ENCODE data around the gene CNOT4. TPM values are rescaled to one million over a fixed set of nuclear protein-coding genes. Genes with fewer than 3 reads are reported as not detected.

The CNOT4 gene
- polyA plus RNA-seq, 2 of the 4 experiments (the other 2 are of a cell fraction), result 10.0 to 16.4 TPM

- TF ChIP-seq RFX5 (IDR thresholded peaks at IDR 0.05) (no peak), MAFK (IDR thresholded peaks at IDR 0.05; ENCODE audit: partially characterized antibody) (no peak), POLR2AphosphoS2 (conservative IDR thresholded peaks at IDR 0.05; ENCODE audit: low read length) (no peak), RNF2 (IDR thresholded peaks at IDR 0.05; ENCODE audit: borderline replicate concordance, low read depth) (no peak), EHMT2 (IDR thresholded peaks at IDR 0.05; ENCODE audit: low read depth) (no peak), FOSB (CRISPR knock-in tag; IDR thresholded peaks at IDR 0.05) (no peak), USF2 (IDR thresholded peaks at IDR 0.05) (peak; percentile 20; the same call in 1 of the 2 replicates), HDAC2 (IDR thresholded peaks at IDR 0.05) (no peak), CBX2 (IDR thresholded peaks at IDR 0.05; ENCODE audit: borderline replicate concordance, low read depth) (no peak), REST (IDR thresholded peaks at IDR 0.05) (no peak), ZFP36 (IDR thresholded peaks at IDR 0.05; ENCODE audit: borderline replicate concordance, partially characterized antibody) (no peak), GATA3 (IDR thresholded peaks at IDR 0.05; ENCODE audit: borderline replicate concordance) (no peak), CBX8 (IDR thresholded peaks at IDR 0.05) (no peak), FOSL2 (IDR thresholded peaks at IDR 0.05) (no peak), FOSL2 (CRISPR knock-in tag; IDR thresholded peaks at IDR 0.05) (no peak; the same call in 1 of the 2 replicates), RCOR1 (IDR thresholded peaks at IDR 0.05; ENCODE audit: low read depth, low read length) (no peak), MAZ (IDR thresholded peaks at IDR 0.05; ENCODE audit: borderline replicate concordance, low read depth, low read length) (0 out of 2 replicates have a peak, but pooled peaks have one; percentile 24), TP53 (CRISPR knock-in tag; IDR thresholded peaks at IDR 0.05) (no peak), MYC (IDR thresholded peaks at IDR 0.05; ENCODE audit: borderline replicate concordance, low read length) (peak; percentile 96), JUNB (IDR thresholded peaks at IDR 0.05) (no peak), RARB (CRISPR knock-in tag; IDR thresholded peaks at IDR 0.05) (no peak), EP300 (IDR thresholded peaks at IDR 0.05) (no peak), HOXB13 (CRISPR knock-in tag; IDR thresholded peaks at IDR 0.05; ENCODE audit: low read depth) (peak; percentile 60; the same call in 1 of the 2 replicates), EHF (CRISPR knock-in tag; IDR thresholded peaks at IDR 0.05) (no peak; the same call in 1 of the 2 replicates), SMC3 (IDR thresholded peaks at IDR 0.05) (no peak), KDM1A (IDR thresholded peaks at IDR 0.05; ENCODE audit: low read depth) (no peak)
Measured at GRCh38 chr7:135557455-135558336, 47.8 kb upstream of the CNOT4 start, which contains the start of gene NUP205 (continued).

GRCh38 chr7:135553346-135553745 lies 43.4 kb upstream of the CNOT4 start:
- H3K4me2 ChIP-seq, result no peak overlapping the region
- POLR2A ChIA-PET, result no interaction called here
- H3K27ac ChIP-seq, result no peak overlapping the region
- FAIRE-seq, result no peak
- CTCF ChIA-PET, result interaction anchor here (0.9 to 1.3 kb wide), 2 partner anchors 19 to 279 kb away, joined by 3 to 5 read pairs; no protein-coding TSS in a partner anchor
- no peak for DNase-seq (ENCODE audit: low read depth in 1 of 2, low spot score in 1 of 2)
- no peaks in the 10 kb centered on the region for H3K9me3 ChIP-seq
- WGBS (ENCODE audit: missing lambda C conversion rate), result 82% methylated on average over 3 of the region's 3 CpGs
- no peak overlapping the region for H3K4me3 ChIP-seq
- ATAC-seq, result no peak
- no peaks in the 10 kb centered on the region for H3K4me1 ChIP-seq
- no peak for TF ChIP-seq CHD4 (IDR thresholded peaks at IDR 0.05; ENCODE audit: borderline replicate concordance)
- TF ChIP-seq MAFK (IDR thresholded peaks at IDR 0.05; ENCODE audit: partially characterized antibody), result no peak
- no peak for TF ChIP-seq JUN (IDR thresholded peaks at IDR 0.05)
- TF ChIP-seq JUNB (IDR thresholded peaks at IDR 0.05), result no peak
- no peak for TF ChIP-seq TFCP2L1 (CRISPR knock-in tag; IDR thresholded peaks at IDR 0.05)
- no peak for TF ChIP-seq RARB (CRISPR knock-in tag; IDR thresholded peaks at IDR 0.05)
- no peak for TF ChIP-seq CTCF (IDR thresholded peaks at IDR 0.05)
- no peak for TF ChIP-seq HMGXB4 (CRISPR knock-in tag; IDR thresholded peaks at IDR 0.05; ENCODE audit: borderline replicate concordance)
- no peak for TF ChIP-seq CBX8 (IDR thresholded peaks at IDR 0.05)
- TF ChIP-seq CBX2 (IDR thresholded peaks at IDR 0.05; ENCODE audit: borderline replicate concordance, low read depth), result no peak
- TF ChIP-seq HDAC2 (IDR thresholded peaks at IDR 0.05), result no peak
